GM10248 (cell line): ENCODE measurements around the gene HPGD.

Source experiments
- CTCF ChIA-PET: fragments of 300-600 bp; sonication (Branson Sonifier 250); formaldehyde crosslinking; extraction: SDS; loops from one replicate; lab custom pipeline; 2021; ENCODE audit warnings: antibody characterized with exemption; lab: Yijun Ruan, JAX
- POLR2A ChIA-PET: fragments of 350-650 bp; sonication (Branson Sonifier 250); formaldehyde crosslinking; extraction: SDS; loops from one replicate; lab custom pipeline; 2020; ENCODE audit warnings: antibody characterized with exemption; lab: Yijun Ruan, JAX
- DNase-seq: peaks from one replicate; pipeline ENCODE4 v3.0.0; 2012; ENCODE audit errors: extremely low spot score
- CTCF ChIP-seq: IDR thresholded peaks from 2 replicates; pipeline ENCODE4 v1.5.1; 2012; ENCODE audit warnings: mild to moderate bottlenecking, low read depth; ENCODE audit errors: extremely low read depth, missing control alignments, control extremely low read depth

The HPGD gene

GRCh38 chr4:174540175-174540574, 17.9 kb upstream of the HPGD start:
- DNase-seq, result no peak
- POLR2A ChIA-PET, result no interaction called here
- CTCF ChIA-PET, result interaction anchor here (1.4 kb wide), 1 partner anchor 15 kb away, joined by 3 read pairs; no protein-coding TSS in a partner anchor
- TF ChIP-seq CTCF, result no peak

- DNase-seq, result no peak
- CTCF ChIA-PET, result interaction anchor here (1.4 kb wide), 1 partner anchor 16 kb away, joined by 3 read pairs; no protein-coding TSS in a partner anchor
- no peak for TF ChIP-seq CTCF
- POLR2A ChIA-PET, result no interaction called here
Measured at GRCh38 chr4:174539571-174539970, 17.3 kb upstream of the HPGD start.

- ChIA-PET CTCF (interaction anchor here (1.4 kb wide), 1 partner anchor 17 kb away, joined by 3 read pairs; no protein-coding TSS in a partner anchor), POLR2A (no interaction called here)
- no peak for DNase-seq
- no peak for TF ChIP-seq CTCF
Measured at GRCh38 chr4:174538876-174539250, 16.6 kb upstream of the HPGD start.

- DNase-seq, result peak; percentile 37
- CTCF ChIA-PET, result interaction anchor here (0.7 kb wide), 1 partner anchor 14 kb away, joined by 3 read pairs; no protein-coding TSS in a partner anchor
- POLR2A ChIA-PET, result no interaction called here
- TF ChIP-seq CTCF, result no peak
Measured at GRCh38 chr4:174538123-174538875, 16.0 kb upstream of the HPGD start.

- no peak for DNase-seq
- TF ChIP-seq CTCF, result no peak
- CTCF ChIA-PET, result interaction anchor here (0.7 kb wide), 1 partner anchor 14 kb away, joined by 3 read pairs; no protein-coding TSS in a partner anchor
- POLR2A ChIA-PET, result no interaction called here
Measured at GRCh38 chr4:174537634-174538033, 15.3 kb upstream of the HPGD start.

- CTCF ChIA-PET, result no interaction called here
- no peak for TF ChIP-seq CTCF
- POLR2A ChIA-PET, result no interaction called here
- no peak for DNase-seq
Measured at GRCh38 chr4:174534461-174534860, 12.2 kb upstream of the HPGD start.
